NCI-H2227 treated with DMSO at 0.1 percent for 48 hours (cell line): ENCODE data around the gene EIF5A2.

ENCODE experiments used
- DNase-seq: peaks from one replicate; lab custom pipeline; 2025; lab: John Stamatoyannopoulos, UW

The EIF5A2 gene

DNA sequence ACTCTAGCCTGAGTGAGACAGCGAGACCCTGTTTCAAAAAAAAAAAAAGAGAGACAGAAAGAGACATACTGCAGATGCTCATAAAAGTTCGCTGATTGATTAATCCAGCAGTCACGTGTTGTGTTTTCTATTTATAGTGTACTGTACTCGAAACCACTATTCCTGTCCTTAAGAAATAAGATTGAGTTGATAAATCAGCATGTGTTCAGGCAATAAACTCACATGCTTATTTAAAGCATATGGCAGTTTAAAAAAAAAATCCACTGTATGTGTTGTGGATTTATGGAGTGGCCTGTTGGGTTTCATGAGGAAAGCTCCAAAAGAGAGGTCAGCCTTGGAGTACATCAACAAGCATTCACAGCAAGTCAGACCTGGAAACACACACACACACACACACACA is 56.1 kb downstream of the EIF5A2 start:
- DNase-seq, result no peak

DNA sequence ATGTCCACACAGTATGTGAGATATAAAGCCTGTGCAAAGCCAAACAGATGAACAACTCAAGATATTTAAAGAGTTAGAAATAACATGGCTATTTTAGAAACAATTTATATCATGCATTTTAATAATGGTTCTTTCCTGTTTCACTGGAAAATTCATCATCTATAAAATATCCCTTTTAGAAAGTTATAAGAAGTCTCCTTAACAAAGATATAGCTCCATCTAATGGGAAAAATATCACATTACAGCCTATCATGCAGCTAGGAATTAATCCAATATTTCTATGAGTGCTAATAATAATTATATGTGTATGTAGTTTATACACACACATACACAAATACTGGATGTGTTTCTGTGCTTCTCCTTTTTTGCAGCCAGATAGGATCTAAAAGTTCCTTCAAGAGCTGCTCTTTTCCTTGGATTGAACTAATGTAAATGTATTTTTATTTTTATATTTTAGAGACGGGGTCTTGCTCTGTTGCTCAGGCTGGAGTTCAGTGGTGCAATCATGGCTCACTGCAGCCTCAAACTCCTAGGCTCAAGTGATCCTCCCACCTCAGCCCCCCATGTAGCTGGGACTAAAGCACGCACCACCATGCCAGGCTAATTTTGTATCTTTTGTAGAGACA is 60.0 kb downstream of the EIF5A2 start:
- peak; percentile 17 for DNase-seq

DNA sequence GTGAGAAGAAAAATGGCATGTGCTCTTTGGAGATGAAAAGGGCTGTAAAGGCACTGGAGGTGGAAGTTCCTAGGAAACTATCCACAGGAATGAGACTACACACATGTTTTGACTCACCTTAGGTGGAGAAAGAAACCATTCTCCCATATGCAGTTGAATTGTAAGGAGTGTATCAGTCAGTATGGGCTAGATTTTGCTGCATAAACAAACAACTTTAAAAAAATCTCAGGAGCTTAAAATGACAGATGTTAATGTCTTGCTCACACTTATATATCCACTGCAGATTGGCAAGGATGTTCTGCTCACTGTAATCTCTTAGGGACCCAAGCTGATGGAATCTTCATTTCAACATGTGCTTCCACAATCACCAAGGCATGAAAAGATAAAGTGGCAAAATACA is 64.1 kb downstream of the EIF5A2 start:
- no peak for DNase-seq

DNA sequence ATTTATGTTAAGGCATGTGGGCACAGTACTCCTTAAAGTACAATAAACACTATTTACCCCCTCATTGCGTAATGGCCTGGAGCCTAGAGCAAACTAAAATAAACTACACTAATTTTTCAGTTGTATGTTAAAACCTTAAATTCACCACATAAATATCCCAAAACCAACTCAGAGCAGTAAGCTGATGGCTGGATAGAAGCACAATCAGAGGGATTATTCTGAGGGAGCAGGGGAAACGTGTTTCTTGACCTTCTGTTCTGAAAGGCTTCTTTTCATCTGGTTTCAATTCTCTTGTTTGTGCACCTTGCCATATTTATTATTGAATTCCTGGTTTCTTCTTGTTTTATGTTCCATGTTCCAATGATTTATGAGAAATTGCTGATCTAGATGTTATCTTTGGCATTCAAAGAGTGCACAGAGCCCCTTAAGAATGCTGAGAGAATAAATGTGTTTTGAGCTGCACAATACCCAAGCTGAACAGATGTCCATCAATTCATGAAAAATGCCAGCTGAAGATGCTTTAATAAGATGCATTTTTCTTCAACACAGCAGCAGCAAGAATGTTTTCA is 68.1 kb downstream of the EIF5A2 start:
- DNase-seq, result no peak

DNA sequence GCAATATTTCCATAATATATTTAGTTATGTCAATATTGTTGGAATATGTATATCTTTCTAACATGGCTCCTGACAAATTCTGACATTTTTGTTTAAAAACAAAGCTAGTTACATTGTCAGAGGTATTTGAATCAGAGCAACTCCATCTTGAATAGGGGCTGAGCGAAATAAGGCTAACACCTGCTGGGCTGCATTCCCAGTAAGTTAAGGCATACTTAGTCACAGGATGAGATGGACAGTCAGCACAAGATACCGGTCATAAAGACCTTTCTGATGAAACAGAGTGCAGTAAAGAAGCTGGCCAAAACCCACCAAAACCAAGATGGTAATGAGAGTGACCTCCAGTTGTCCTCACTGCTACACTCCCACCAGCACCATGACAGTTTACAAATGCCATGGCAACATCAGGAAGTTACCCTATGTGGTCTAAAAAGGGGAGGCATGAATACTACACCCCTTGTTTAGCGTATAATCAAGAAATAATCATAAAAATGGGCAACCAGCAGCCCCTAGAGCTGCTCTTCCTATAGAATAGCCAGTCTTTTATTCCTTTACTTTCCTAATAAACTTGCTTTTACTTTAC is 68.8 kb downstream of the EIF5A2 start:
- no peak for DNase-seq
